ENCODE measurements around the gene SLC16A12. TPM values are rescaled to one million over a fixed set of nuclear protein-coding genes. Genes with fewer than 3 reads are reported as not detected.

Gene SLC16A12
- total and polyA plus RNA-seq, 2 donors (not counting 1 experiment from before 2014, with no cell fraction given): under 0.01 to 0.26 TPM

DNA sequence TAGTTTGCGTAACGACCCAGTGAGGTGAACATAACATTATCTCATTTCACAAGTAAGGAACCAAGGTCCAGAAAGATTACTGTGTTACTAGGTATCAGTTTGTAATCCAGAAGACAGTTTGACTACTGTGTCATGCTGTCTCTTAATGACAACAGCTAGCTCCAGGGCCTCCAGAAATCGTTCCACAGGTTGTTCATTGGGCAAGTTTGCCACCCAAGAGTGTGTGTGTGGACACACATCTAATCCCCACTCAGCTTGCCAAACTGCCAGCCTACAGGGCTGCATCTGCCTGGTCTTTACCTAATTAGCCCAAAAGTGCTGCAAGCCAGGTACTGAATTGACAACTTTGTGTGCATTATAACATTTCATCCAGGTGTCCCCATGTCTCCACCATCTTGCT is 27.9 kb upstream of the SLC16A12 start:
- DNase-seq (ENCODE audit: low read depth in 2 of 2): no peak
- Histone ChIP-seq H3K9ac (ENCODE audit: insufficient read depth, low read length) (no peak overlapping the region), H3K4me1 (ENCODE audit: control insufficient read depth, extremely low read depth, insufficient read depth, low read length) (peaks cover 2% of the 10 kb centered on the region), H3K4me2 (ENCODE audit: extremely low read depth, insufficient read depth, low read length) (no peak overlapping the region), H3K27ac (ENCODE audit: insufficient read depth, low read length) (no peak overlapping the region), H4K20me1 (ENCODE audit: control insufficient read depth, extremely low read depth, insufficient read depth, low read length) (no peaks in the 10 kb centered on the region), H3K9me3 (ENCODE audit: control insufficient read depth, insufficient read depth, low read depth, low read length) (no peaks in the 10 kb centered on the region), H3K79me2 (ENCODE audit: control insufficient read depth, insufficient read depth, low read length) (no peaks in the 10 kb centered on the region), H3K36me3 (ENCODE audit: control insufficient read depth, insufficient read depth, low read length) (no peaks in the 10 kb centered on the region), H3K27me3 (ENCODE audit: control insufficient read depth, insufficient read depth, low read length) (no peaks in the 10 kb centered on the region), H2AFZ (ENCODE audit: low read length) (no peak overlapping the region), H3K4me3 (replicated peaks in 1 of 4; ENCODE audit: control extremely low read depth in 1 of 4, insufficient read depth in 1 of 4, low read depth in 3 of 4, low read length in 4 of 4) (no peak overlapping the region)
- TF ChIP-seq CTCF (conservative IDR thresholded peaks at IDR 0.05 in 1 of 2, IDR thresholded peaks at IDR 0.05 in 1 of 2; ENCODE audit: low read depth in 1 of 2, low read length in 2 of 2): no peak

- no peak for TF ChIP-seq EZH2 (IDR thresholded peaks at IDR 0.05; ENCODE audit: low read length, missing control alignments)
- TF ChIP-seq CTCF (conservative IDR thresholded peaks at IDR 0.05 in 1 of 2, IDR thresholded peaks at IDR 0.05 in 1 of 2; ENCODE audit: low read depth in 1 of 2, low read length in 2 of 2): no peak
- H3K79me2 ChIP-seq (ENCODE audit: control insufficient read depth, insufficient read depth, low read length): no peaks in the 10 kb centered on the region
- DNase-seq (ENCODE audit: low read depth in 2 of 2): peak in 1 of 2 donors; percentile 32
- no peaks in the 10 kb centered on the region for H3K27me3 ChIP-seq (ENCODE audit: control insufficient read depth, insufficient read depth, low read length)
- no peak overlapping the region for H3K4me3 ChIP-seq (replicated peaks in 1 of 4; ENCODE audit: control extremely low read depth in 1 of 4, insufficient read depth in 1 of 4, low read depth in 3 of 4, low read length in 4 of 4)
- no peak overlapping the region for H3K9ac ChIP-seq (ENCODE audit: insufficient read depth, low read length)
- H4K20me1 ChIP-seq (ENCODE audit: control insufficient read depth, extremely low read depth, insufficient read depth, low read length): no peaks in the 10 kb centered on the region
- no peak overlapping the region for H3K4me2 ChIP-seq (ENCODE audit: extremely low read depth, insufficient read depth, low read length)
- peaks cover 10% of the 10 kb centered on the region for H3K4me1 ChIP-seq (ENCODE audit: control insufficient read depth, extremely low read depth, insufficient read depth, low read length)
- no peak overlapping the region for H2AFZ ChIP-seq (ENCODE audit: low read length)
- no peaks in the 10 kb centered on the region for H3K9me3 ChIP-seq (ENCODE audit: control insufficient read depth, insufficient read depth, low read depth, low read length)
- no peaks in the 10 kb centered on the region for H3K36me3 ChIP-seq (ENCODE audit: control insufficient read depth, insufficient read depth, low read length)
- no peak overlapping the region for H3K27ac ChIP-seq (ENCODE audit: insufficient read depth, low read length)
Observed at GRCh38 chr10:89556600-89556999, 21.2 kb upstream of the SLC16A12 start.

DNA sequence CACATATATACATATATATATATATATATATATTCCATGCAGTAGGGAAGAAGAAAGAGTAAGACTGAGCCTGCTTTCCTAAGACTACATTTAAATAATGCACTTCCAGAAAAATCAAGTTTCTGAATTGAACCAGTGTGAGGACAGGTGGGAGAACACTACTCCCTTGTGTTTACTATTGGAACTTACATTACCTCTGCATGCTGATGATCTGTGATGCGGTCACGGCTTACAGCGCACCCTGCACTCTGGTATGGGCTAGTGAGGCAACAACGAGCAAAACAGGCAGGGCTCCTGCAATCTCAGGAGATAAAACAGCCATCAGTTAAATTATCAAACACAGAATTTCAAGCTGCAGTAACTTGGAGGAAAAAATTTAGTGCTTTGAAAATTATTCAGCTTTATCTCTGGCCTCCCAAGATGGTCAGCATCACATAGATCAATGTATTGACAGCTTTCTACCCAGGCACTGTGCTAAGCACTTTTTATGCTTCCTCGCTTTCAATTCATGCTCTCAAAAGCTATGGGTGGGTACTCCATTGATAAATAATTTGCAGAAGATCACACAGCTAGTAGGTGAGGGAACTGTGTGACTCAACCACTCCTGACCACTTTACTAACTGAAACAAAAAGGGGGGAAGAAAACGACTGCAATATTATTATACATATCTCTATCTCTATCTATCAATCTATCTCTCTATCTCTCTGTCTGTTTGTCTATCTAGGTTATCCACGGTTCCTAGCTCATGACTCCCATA is 20.5 kb upstream of the SLC16A12 start:
- TF ChIP-seq CTCF (conservative IDR thresholded peaks at IDR 0.05 in 1 of 2, IDR thresholded peaks at IDR 0.05 in 1 of 2; ENCODE audit: low read depth in 1 of 2, low read length in 2 of 2) (no peak), EZH2 (IDR thresholded peaks at IDR 0.05; ENCODE audit: low read length, missing control alignments) (no peak)

More for the DNA sequence above, 20.5 kb upstream of the SLC16A12 start:
- Histone ChIP-seq H3K36me3 (ENCODE audit: control insufficient read depth, insufficient read depth, low read length) (no peaks in the 10 kb centered on the region), H3K9me3 (ENCODE audit: control insufficient read depth, insufficient read depth, low read depth, low read length) (no peaks in the 10 kb centered on the region), H3K9ac (ENCODE audit: insufficient read depth, low read length) (no peak overlapping the region), H3K4me2 (ENCODE audit: extremely low read depth, insufficient read depth, low read length) (no peak overlapping the region), H3K4me3 (replicated peaks in 1 of 4; ENCODE audit: control extremely low read depth in 1 of 4, insufficient read depth in 1 of 4, low read depth in 3 of 4, low read length in 4 of 4) (no peak overlapping the region), H3K4me1 (ENCODE audit: control insufficient read depth, extremely low read depth, insufficient read depth, low read length) (peaks cover 10% of the 10 kb centered on the region), H3K27me3 (ENCODE audit: control insufficient read depth, insufficient read depth, low read length) (no peaks in the 10 kb centered on the region), H3K27ac (ENCODE audit: insufficient read depth, low read length) (no peak overlapping the region), H3K79me2 (ENCODE audit: control insufficient read depth, insufficient read depth, low read length) (no peaks in the 10 kb centered on the region), H4K20me1 (ENCODE audit: control insufficient read depth, extremely low read depth, insufficient read depth, low read length) (no peaks in the 10 kb centered on the region), H2AFZ (ENCODE audit: low read length) (no peak overlapping the region)
- DNase-seq (ENCODE audit: low read depth in 2 of 2): peak; percentile 40 to 49
